BE2C (cell line): ENCODE measurements around the gene ELMOD2.

Experiments used
- DNase-seq: peaks from one replicate; pipeline ENCODE4 v3.0.0-alpha.2; 2020
- H3K27me3 ChIP-seq: fragments of 250-450 bp; sonication (Bioruptor Pico); 2 replicates; pipeline ENCODE4 v1.5.1; 2020; ENCODE audit warnings: mild to moderate bottlenecking
- H3K36me3 ChIP-seq: fragments of 250-450 bp; sonication (Bioruptor Pico); 2 replicates; pipeline ENCODE4 v1.5.1; 2020; ENCODE audit warnings: mild to moderate bottlenecking
- H3K4me1 ChIP-seq: fragments of 250-450 bp; sonication (Bioruptor Pico); 2 replicates; pipeline ENCODE4 v1.5.1; 2020
- H3K4me3 ChIP-seq: 2 replicates; pipeline ENCODE4 v1.5.1; 2011; ENCODE audit warnings: low read depth, low read length
- H3K9me3 ChIP-seq: fragments of 250-450 bp; sonication (Bioruptor Pico); 2 replicates; pipeline ENCODE4 v1.5.1; 2020
- TF ChIP-seq, protein P1 (sequence below): IDR thresholded peaks from 2 replicates; pipeline ENCODE4 v1.5.1; 2012; ENCODE audit warnings: mild to moderate bottlenecking, low read depth, low read length

ELMOD2 gene

DNA sequence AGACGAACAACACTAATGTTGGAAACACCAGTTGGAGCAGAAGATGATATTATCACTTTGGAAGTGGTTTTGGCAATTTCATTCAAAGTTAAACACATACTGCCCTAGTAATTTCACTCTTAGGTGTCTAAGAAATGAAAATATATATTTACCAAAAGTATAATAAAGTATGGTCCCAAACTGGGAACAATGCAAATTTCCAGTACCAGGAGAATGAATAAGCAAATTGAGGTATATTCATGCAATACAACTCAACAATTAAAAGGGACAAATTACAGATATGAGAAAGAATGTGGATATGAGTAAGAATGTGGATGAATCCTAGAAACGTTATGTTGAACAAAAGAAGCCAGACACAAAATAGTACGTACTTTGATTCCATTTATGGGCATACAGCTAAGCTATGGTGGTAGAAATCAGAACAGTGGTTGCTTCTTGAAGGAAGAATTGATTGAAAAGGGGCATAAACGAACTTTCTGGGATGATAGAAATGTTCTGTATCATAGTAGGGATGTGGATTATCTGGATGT lies 10.0 kb downstream of the ELMOD2 start:
- H3K36me3 ChIP-seq = peaks cover 4% of the 10 kb centered on the region; the same call in 1 of the 2 replicates
- TF ChIP-seq, protein P1, sequence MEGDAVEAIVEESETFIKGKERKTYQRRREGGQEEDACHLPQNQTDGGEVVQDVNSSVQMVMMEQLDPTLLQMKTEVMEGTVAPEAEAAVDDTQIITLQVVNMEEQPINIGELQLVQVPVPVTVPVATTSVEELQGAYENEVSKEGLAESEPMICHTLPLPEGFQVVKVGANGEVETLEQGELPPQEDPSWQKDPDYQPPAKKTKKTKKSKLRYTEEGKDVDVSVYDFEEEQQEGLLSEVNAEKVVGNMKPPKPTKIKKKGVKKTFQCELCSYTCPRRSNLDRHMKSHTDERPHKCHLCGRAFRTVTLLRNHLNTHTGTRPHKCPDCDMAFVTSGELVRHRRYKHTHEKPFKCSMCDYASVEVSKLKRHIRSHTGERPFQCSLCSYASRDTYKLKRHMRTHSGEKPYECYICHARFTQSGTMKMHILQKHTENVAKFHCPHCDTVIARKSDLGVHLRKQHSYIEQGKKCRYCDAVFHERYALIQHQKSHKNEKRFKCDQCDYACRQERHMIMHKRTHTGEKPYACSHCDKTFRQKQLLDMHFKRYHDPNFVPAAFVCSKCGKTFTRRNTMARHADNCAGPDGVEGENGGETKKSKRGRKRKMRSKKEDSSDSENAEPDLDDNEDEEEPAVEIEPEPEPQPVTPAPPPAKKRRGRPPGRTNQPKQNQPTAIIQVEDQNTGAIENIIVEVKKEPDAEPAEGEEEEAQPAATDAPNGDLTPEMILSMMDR = no peak

DNA sequence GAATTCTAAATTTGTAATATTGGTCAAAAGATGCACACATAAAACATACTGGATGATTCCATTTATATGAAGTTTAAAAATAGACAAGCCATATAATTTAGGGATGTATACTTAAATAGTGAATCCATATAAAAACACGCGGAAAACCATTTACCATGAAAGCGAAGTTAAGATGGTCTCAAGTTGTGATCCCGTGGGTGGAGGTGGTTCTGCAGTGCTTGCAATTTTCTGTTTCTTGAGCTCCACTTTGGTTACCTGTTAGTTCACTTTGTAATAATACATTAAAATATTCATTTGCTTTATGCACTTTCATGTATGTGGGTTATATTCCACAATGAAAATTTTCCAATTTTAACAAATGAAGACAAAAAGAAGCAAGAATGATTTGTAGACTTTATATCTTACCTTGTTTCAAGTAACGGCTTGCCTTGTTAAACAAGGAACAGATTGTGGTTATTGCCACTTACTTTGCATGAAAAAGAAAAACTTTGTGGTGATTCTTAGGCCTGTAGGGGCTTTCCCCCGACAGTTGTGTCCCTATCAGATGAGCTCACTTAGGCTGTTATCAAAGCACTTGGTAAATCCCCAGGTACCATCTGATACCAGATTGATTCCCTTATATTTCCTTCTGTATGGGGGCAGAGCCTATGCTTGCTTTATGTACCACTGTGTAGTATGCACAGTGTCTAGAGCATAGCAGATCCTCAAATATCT lies 32.6 kb downstream of the ELMOD2 start:
- no peak overlapping the region for H3K4me3 ChIP-seq
- no peaks in the 10 kb centered on the region for H3K4me1 ChIP-seq
- TF ChIP-seq, protein P1 = no peak
- no peaks in the 10 kb centered on the region; the same call in none of the 2 replicates for H3K27me3 ChIP-seq
- H3K9me3 ChIP-seq = no peaks in the 10 kb centered on the region
- DNase-seq = no peak
- H3K36me3 ChIP-seq = no peaks in the 10 kb centered on the region

More for the DNA sequence above, 10.0 kb downstream of the ELMOD2 start:
- no peaks in the 10 kb centered on the region for H3K27me3 ChIP-seq
- no peaks in the 10 kb centered on the region for H3K9me3 ChIP-seq
- H3K4me1 ChIP-seq = peaks cover 7% of the 10 kb centered on the region; the same call in 1 of the 2 replicates
- DNase-seq = no peak
- no peak overlapping the region for H3K4me3 ChIP-seq

DNA sequence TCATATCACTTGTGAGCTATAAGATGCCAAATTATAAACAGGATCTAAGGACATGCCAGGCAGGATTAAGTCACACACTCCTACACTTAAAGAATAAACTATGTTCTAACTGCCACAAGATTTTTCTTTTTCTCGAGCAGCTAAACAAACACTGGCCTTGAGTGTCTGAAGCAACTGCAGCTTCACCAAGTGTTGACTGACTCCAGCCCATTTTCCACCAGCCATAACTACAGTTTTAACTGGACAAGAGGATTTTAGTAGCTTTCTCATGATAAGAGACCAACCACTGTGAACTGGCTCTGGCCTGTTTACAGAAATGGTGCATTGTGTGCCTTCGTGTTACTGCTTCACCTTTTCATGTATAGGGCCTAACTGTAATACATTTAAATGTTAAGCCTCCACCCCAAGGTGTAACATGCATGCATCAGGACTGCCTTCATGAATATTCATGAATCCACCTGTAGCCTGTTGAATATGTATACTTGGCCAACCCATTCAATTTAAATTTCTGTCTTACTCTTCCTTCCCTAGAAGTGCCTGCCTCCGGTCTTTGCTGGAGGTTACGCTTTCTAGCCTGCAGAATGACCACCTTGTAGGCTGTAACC lies 34.0 kb downstream of the ELMOD2 start:
- H3K27me3 ChIP-seq = peaks cover 5% of the 10 kb centered on the region

DNA sequence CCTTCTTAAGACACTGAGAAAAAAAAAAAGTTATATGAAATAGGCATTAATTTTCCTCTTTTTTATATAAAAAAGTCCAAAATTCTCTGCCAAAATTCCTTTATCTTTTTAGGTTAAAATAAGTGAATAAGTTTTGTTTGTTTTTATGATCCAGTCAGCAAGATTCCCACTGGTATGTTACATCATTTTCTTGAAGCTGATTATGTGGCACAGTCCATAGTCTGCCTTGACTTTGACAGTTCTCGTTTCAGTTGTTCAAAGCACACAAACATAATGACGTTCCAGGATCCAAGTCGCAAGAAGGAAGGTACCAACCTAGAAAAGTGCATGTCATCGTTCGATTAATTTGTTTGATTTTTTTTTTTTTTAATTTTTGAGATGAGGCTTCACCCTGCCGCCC lies 35.7 kb downstream of the ELMOD2 start:
- Histone ChIP-seq H3K9me3 (no peaks in the 10 kb centered on the region), H3K27me3 (peaks cover 7% of the 10 kb centered on the region), H3K4me3 (no peak overlapping the region), H3K36me3 (no peaks in the 10 kb centered on the region), H3K4me1 (no peaks in the 10 kb centered on the region)
- no peak for DNase-seq
- TF ChIP-seq, protein P1 = no peak

More for the DNA sequence above, 34.0 kb downstream of the ELMOD2 start:
- TF ChIP-seq, protein P1 = no peak
- Histone ChIP-seq H3K9me3 (no peaks in the 10 kb centered on the region), H3K4me1 (no peaks in the 10 kb centered on the region), H3K36me3 (no peaks in the 10 kb centered on the region), H3K4me3 (no peak overlapping the region)
- no peak for DNase-seq

DNA sequence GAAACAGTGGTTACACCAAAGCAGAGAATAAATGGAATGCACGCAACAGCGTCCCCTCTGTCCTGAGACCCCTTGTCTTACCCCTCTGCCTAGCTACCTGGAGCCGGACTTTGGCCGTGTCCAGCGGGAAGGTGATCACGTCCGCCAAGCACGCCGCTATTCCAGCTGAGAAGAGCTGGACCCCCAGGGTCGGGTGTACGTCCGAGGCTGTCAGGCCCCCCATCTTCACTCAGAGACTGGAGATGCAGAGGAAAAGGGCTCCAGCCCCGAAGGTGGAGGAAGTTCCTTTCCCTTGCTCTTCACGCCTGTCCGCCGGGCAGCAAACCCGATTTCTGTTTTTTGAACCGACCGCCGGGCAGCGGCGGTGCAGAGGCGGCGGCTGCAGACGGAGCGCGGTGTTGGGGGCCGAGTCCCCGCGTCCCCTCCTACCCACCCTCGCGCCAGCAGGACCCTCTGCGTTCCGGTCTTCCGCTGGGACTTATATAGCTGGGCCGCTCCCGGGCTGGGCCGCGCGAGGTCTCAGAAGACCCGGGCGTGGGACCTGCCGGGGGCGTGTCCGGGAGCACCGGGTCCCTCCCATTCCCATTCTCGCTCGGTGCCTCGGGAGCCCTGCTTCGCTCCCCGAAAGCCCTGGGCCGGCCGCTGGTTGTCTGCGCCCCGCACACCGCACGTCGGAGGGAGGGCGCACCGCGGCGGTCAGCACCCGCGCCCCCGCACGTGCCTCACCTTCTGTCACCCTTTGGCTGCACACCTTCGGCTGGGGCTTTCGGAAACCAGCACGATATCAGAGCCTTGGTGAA lies 44.7 kb downstream of the ELMOD2 start, which contains the start of gene UCP1:
TSS of gene UCP1 (minus strand) at position 455 of the 800 bp plus-strand sequence. CDS start at position 223, 232 bp downstream.
- H3K27me3 ChIP-seq = peaks cover 64% of the 10 kb centered on the region
- DNase-seq = peak; percentile 32

More for the DNA sequence above, 44.7 kb downstream of the ELMOD2 start, which contains the start of gene UCP1:
- Histone ChIP-seq H3K4me1 (no peaks in the 10 kb centered on the region; the same call in 1 of the 2 replicates), H3K9me3 (peaks cover 5% of the 10 kb centered on the region; the same call in 1 of the 2 replicates), H3K4me3 (peak within 1 kb of the TSS; percentile 46), H3K36me3 (no peaks in the 10 kb centered on the region)
- TF ChIP-seq, protein P1 = no peak
